Kidney (tissue), 14 donors: ENCODE data around the gene PRKACB. TPM values are rescaled to one million over a fixed set of nuclear protein-coding genes. Genes with fewer than 3 reads are reported as not detected.
A peak's percentile ranks its signal among the peaks of the same experiment; 100 is the strongest.

Source experiments
- DNase-seq, 5 donors: peaks; one replicate each; pipeline ENCODE4 v3.0.0-alpha.2; 2013 to 2020
- FAIRE-seq: peaks from 2 replicates; lab custom pipeline; 2012; peaks lifted over from hg19 to GRCh38; lab: Jason Lieb, UNC
- H3K27ac ChIP-seq, 2 donors: one replicate each; pipeline ENCODE4 v1.7.0; 2013; ENCODE audit warnings: low read depth in 2 of 2, low read length in 2 of 2, inconsistent platforms in 1 of 2
- H3K27me3 ChIP-seq: one replicate; pipeline ENCODE4 v1.7.1; 2013; ENCODE audit warnings: low read length, inconsistent platforms; ENCODE audit not compliant: control insufficient read depth, insufficient read depth
- H3K36me3 ChIP-seq, 3 donors: one replicate each; pipeline versions ENCODE4 v1.7.0 to v1.7.1; 2013; ENCODE audit warnings: low read length in 3 of 3, control low read depth in 1 of 3, inconsistent platforms in 1 of 3; ENCODE audit not compliant: insufficient read depth in 3 of 3, control insufficient read depth in 2 of 3
- H3K4me1 ChIP-seq, 3 donors: one replicate each; pipeline versions ENCODE4 v1.7.0 to v1.7.1; 2013; ENCODE audit warnings: low read length in 3 of 3, inconsistent platforms in 1 of 3, low read depth in 1 of 3; ENCODE audit not compliant: control insufficient read depth in 2 of 3, insufficient read depth in 2 of 3
- H3K4me3 ChIP-seq, 3 donors: one replicate each; pipeline versions ENCODE4 v1.7.0 to v1.8.1; 2013; ENCODE audit warnings: low read length in 3 of 3, control low read depth in 1 of 3, inconsistent platforms in 1 of 3
- H3K9ac ChIP-seq, 3 donors: one replicate each; pipeline versions ENCODE4 v1.7.0 to v1.7.1; 2013; ENCODE audit warnings: low read length in 3 of 3, control low read depth in 1 of 3, inconsistent platforms in 1 of 3
- H3K9me3 ChIP-seq, 3 donors: one replicate each; pipeline versions ENCODE4 v1.7.0 to v1.7.1; 2013; ENCODE audit warnings: low read length in 3 of 3, control low read depth in 1 of 3, inconsistent platforms in 1 of 3; ENCODE audit not compliant: control insufficient read depth in 2 of 3, insufficient read depth in 1 of 3
- CTCF ChIP-seq: IDR thresholded peaks from 3 replicates; pipeline ENCODE4 v1.5.1; 2012; ENCODE audit warnings: mild to moderate bottlenecking, moderate library complexity, borderline replicate concordance; ENCODE audit not compliant: insufficient read depth; ENCODE audit errors: extremely low read depth
- intact Hi-C: fragments of 100-400 bp; cut with DNase I; formaldehyde crosslinking; loops from one replicate; pipeline ENCODE4 v1.11.1; 2022
- polyA plus RNA-seq: library from polyadenylated mRNA; stranded (reverse); fragments of 350-450 nt; fragmentation: Illumina TruSeq; extraction: RNeasy Lipid Tissue Mini Kit (QIAGEN cat#74804); gene quantifications from one replicate; pipeline ENCODE4 v1.2.3, GENCODE V29; 2014; ENCODE audit warnings: low read depth, low replicate concordance; ENCODE audit not compliant: insufficient read depth
- total RNA-seq: library from RNA; stranded (reverse); fragmentation: NEBNext Ultra II Directional; extraction: Animal tissue kit (Norgen Biotek cat#: 25700); gene quantifications from one replicate; pipeline ENCODE4 v1.2.1, GENCODE V29; 2021
- donor health status: control.
- donor health status: control.
- donor health status: control.
- donor health status: control.
- donor health status: control.
- donor health status: DM: yes; HTN: yes; CAD: no.
- donor health status: Normal renal cell carcinoma (clear cell type).

The PRKACB gene
- total and polyA plus RNA-seq, 2 donors from 2014 or later = 22.4 to 52.5 TPM

GRCh38 chr1:84269306-84269705 is 125.2 kb downstream of the PRKACB start:
- no peak overlapping the region for H3K4me3 ChIP-seq
- H3K9me3 ChIP-seq = no peaks in the 10 kb centered on the region
- FAIRE-seq (no peak), DNase-seq (peak in 2 of 5 donors; percentile 31 to 57)
- H3K9ac ChIP-seq = no peak overlapping the region
- intact Hi-C loops = no loop called here
- no peak for TF ChIP-seq CTCF
- no peaks in the 10 kb centered on the region for H3K27me3 ChIP-seq
- H3K27ac ChIP-seq = peak overlapping the region in 1 of 2 donors; percentile 30
- H3K4me1 ChIP-seq = peaks cover 0 to 6% (median 4%) of the 10 kb centered on the region in 3 donors
- H3K36me3 ChIP-seq = no peaks in the 10 kb centered on the region

GRCh38 chr1:84271441-84272151 is 127.5 kb downstream of the PRKACB start:
- H3K36me3 ChIP-seq = no peaks in the 10 kb centered on the region
- peaks cover 0 to 6% (median 4%) of the 10 kb centered on the region in 3 donors for H3K4me1 ChIP-seq
- intact Hi-C loops = no loop called here
- TF ChIP-seq CTCF = no peak
- H3K27me3 ChIP-seq = no peaks in the 10 kb centered on the region
- DNase-seq (peak in 4 of 5 donors; percentile 48 to 90 (median 74)), FAIRE-seq (no peak)
- H3K9me3 ChIP-seq = no peaks in the 10 kb centered on the region
- H3K4me3 ChIP-seq = peak overlapping the region in 1 of 3 donors; percentile 13
- H3K9ac ChIP-seq = no peak overlapping the region
- no peak overlapping the region for H3K27ac ChIP-seq

GRCh38 chr1:84272401-84272800 is 128.3 kb downstream of the PRKACB start:
- no peak overlapping the region for H3K4me3 ChIP-seq
- H3K36me3 ChIP-seq = no peaks in the 10 kb centered on the region
- TF ChIP-seq CTCF = no peak
- DNase-seq (peak in 2 of 5 donors; percentile 40 to 47), FAIRE-seq (no peak)
- H3K27ac ChIP-seq = no peak overlapping the region
- intact Hi-C loops = no loop called here
- no peaks in the 10 kb centered on the region for H3K27me3 ChIP-seq
- H3K9me3 ChIP-seq = no peaks in the 10 kb centered on the region
- H3K4me1 ChIP-seq = peaks cover 0 to 6% (median 4%) of the 10 kb centered on the region in 3 donors
- no peak overlapping the region for H3K9ac ChIP-seq
